ENCODE measurements around the gene SMCP.

DNA sequence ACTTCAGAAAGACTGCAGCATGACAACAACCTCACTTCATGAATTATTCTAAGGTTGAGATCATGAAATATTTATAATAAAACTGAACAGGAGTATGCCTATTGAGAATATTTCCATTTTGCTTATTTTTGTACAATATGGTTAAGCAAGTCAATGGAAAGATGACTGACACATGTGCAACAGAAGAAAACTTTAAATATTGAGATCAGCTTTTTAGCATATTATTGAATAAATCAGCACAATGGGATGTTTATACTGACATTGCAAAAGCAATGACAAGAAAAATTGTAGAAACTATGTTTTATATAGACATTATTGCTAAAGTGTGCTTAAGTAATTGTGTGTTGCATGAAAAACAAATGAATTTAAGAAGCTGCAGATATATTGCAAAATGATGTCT is 13.7 kb upstream of the SMCP start:
- TF ChIP-seq, protein P1, sequence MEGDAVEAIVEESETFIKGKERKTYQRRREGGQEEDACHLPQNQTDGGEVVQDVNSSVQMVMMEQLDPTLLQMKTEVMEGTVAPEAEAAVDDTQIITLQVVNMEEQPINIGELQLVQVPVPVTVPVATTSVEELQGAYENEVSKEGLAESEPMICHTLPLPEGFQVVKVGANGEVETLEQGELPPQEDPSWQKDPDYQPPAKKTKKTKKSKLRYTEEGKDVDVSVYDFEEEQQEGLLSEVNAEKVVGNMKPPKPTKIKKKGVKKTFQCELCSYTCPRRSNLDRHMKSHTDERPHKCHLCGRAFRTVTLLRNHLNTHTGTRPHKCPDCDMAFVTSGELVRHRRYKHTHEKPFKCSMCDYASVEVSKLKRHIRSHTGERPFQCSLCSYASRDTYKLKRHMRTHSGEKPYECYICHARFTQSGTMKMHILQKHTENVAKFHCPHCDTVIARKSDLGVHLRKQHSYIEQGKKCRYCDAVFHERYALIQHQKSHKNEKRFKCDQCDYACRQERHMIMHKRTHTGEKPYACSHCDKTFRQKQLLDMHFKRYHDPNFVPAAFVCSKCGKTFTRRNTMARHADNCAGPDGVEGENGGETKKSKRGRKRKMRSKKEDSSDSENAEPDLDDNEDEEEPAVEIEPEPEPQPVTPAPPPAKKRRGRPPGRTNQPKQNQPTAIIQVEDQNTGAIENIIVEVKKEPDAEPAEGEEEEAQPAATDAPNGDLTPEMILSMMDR (IDR thresholded peaks at IDR 0.05) = no peak
- TF ChIP-seq POLR2A (IDR thresholded peaks at IDR 0.05) (no peak), POLR2AphosphoS5 (IDR thresholded peaks at IDR 0.05) (no peak), EP300 (IDR thresholded peaks at IDR 0.05) (no peak)
